ENCODE measurements around the gene KLHDC8A. TPM values are rescaled to one million over a fixed set of nuclear protein-coding genes. Genes with fewer than 3 reads are reported as not detected.

KLHDC8A gene
- total RNA-seq, 2 experiments from 2014 or later: not detected

- TF ChIP-seq, protein P1, sequence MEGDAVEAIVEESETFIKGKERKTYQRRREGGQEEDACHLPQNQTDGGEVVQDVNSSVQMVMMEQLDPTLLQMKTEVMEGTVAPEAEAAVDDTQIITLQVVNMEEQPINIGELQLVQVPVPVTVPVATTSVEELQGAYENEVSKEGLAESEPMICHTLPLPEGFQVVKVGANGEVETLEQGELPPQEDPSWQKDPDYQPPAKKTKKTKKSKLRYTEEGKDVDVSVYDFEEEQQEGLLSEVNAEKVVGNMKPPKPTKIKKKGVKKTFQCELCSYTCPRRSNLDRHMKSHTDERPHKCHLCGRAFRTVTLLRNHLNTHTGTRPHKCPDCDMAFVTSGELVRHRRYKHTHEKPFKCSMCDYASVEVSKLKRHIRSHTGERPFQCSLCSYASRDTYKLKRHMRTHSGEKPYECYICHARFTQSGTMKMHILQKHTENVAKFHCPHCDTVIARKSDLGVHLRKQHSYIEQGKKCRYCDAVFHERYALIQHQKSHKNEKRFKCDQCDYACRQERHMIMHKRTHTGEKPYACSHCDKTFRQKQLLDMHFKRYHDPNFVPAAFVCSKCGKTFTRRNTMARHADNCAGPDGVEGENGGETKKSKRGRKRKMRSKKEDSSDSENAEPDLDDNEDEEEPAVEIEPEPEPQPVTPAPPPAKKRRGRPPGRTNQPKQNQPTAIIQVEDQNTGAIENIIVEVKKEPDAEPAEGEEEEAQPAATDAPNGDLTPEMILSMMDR (IDR thresholded peaks at IDR 0.05): no peak
- Histone ChIP-seq H3K9me3 (ENCODE audit: control insufficient read depth in 1 of 2, insufficient read depth in 1 of 2, low read length in 2 of 2) (no peaks in the 10 kb centered on the region), H3K27me3 (ENCODE audit: control insufficient read depth in 1 of 2, insufficient read depth in 2 of 2, low read length in 2 of 2) (no peaks in the 10 kb centered on the region), H3K4me3 (ENCODE audit: low read length) (peak overlapping the region; percentile 50), H3K36me3 (ENCODE audit: insufficient read depth, low read length) (peaks cover 43% of the 10 kb centered on the region), H3K27ac (ENCODE audit: low read depth in 1 of 2, low read length in 2 of 2) (peak overlapping the region; percentile 30 to 85), H3K4me1 (ENCODE audit: insufficient read depth, low read length) (peaks cover 89% of the 10 kb centered on the region)
- Mint-ChIP-seq H3K27me3 (no peaks in the 10 kb centered on the region), H3K9me3 (no peaks in the 10 kb centered on the region), H3K36me3 (ENCODE audit: low read depth) (peaks cover 66% of the 10 kb centered on the region), H3K27ac (peak overlapping the region; percentile 99), H3K4me1 (ENCODE audit: low read depth) (peaks cover 85% of the 10 kb centered on the region), H3K4me3 (peak overlapping the region; percentile 93)
- POLR2A ChIA-PET: interaction anchor here (0.8 to 17.2 kb wide), 6 partner anchors 12 to 85 kb away, joined by 3 to 918 read pairs (median 8); partner anchors contain the start of gene TMCC2
- ATAC-seq (ENCODE audit: poor library complexity): peak; percentile 24
- intact Hi-C loops (cut with DNase I, micrococcal nuclease): loop anchor here in 1 of 2 experiments (1.0 kb wide), 2 partner anchors 8 to 28 kb away; partner anchors contain the start of gene NUAK2
- CTCF ChIA-PET: interaction anchor here (1.2 to 3.7 kb wide), 5 partner anchors 12 to 39 kb away, joined by 3 to 27 read pairs (median 4); no protein-coding TSS in a partner anchor
- peak in 3 of 14 experiments; percentile 33 to 48 (median 39) for DNase-seq
Measured at GRCh38 chr1:205312866-205313562, 43.7 kb downstream of the KLHDC8A start.

DNA sequence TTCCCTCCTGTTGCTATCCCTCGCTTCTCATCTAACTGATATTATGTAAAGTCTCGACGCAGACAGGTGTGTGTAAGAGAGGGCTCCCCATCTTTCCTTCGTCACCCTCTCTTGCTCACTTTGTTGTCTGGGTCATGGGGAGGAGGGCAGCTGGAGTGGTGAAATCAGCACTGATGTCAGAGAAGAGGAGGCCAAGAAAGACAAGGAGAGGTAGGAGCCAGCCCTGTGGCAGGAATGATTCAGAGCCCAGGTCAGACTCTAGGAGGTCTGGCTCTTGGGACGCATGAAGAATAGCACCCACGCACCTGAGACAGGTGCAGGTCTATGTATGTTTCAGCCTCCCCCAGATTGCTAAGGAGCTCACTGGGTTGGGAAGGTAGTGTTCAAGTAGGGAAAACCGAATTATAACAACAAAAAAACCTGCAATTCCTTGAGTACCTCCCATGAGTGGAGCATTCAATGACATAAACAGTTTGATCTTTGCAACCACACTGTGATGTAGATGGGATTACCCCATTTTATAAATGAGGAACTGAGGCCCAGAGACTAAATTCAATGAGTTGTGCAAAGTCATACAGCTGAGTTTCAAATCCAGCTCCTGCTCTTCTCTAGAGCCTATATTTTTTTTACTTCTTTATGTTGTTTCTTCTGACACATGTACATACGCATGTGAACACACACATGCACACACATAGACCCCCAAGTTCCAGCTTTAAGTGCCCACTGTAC lies 45.6 kb downstream of the KLHDC8A start:
- Histone ChIP-seq H3K36me3 (ENCODE audit: insufficient read depth, low read length) (peaks cover 61% of the 10 kb centered on the region), H3K4me3 (ENCODE audit: low read length) (no peak overlapping the region), H3K27me3 (ENCODE audit: control insufficient read depth in 1 of 2, insufficient read depth in 2 of 2, low read length in 2 of 2) (no peaks in the 10 kb centered on the region), H3K4me1 (ENCODE audit: insufficient read depth, low read length) (peaks cover 89% of the 10 kb centered on the region), H3K27ac (ENCODE audit: low read depth in 1 of 2, low read length in 2 of 2) (peak overlapping the region in 1 of 2 donors; percentile 24), H3K9me3 (ENCODE audit: control insufficient read depth in 1 of 2, insufficient read depth in 1 of 2, low read length in 2 of 2) (no peaks in the 10 kb centered on the region)
- H3K27me3 Mint-ChIP-seq: no peaks in the 10 kb centered on the region
- H3K36me3 Mint-ChIP-seq (ENCODE audit: low read depth): peaks cover 79% of the 10 kb centered on the region
- TF ChIP-seq, protein P1 (IDR thresholded peaks at IDR 0.05): no peak
- peak in 1 of 14 experiments; percentile 33 for DNase-seq
- ChIA-PET POLR2A (interaction anchor here (1.1 to 17.2 kb wide), 4 partner anchors 9 to 30 kb away, joined by 3 to 918 read pairs (median 3); no protein-coding TSS in a partner anchor), CTCF (interaction anchor here (1.6 to 3.4 kb wide), 2 partner anchors 24 to 38 kb away, joined by 3 to 12 read pairs; no protein-coding TSS in a partner anchor)
- no peaks in the 10 kb centered on the region for H3K9me3 Mint-ChIP-seq
- intact Hi-C loops (cut with DNase I, micrococcal nuclease): no loop called here
- H3K4me1 Mint-ChIP-seq (ENCODE audit: low read depth): peaks cover 79% of the 10 kb centered on the region
- peak overlapping the region; percentile 99 for H3K27ac Mint-ChIP-seq
- ATAC-seq (ENCODE audit: poor library complexity): no peak
- peak overlapping the region; percentile 23 for H3K4me3 Mint-ChIP-seq

DNA sequence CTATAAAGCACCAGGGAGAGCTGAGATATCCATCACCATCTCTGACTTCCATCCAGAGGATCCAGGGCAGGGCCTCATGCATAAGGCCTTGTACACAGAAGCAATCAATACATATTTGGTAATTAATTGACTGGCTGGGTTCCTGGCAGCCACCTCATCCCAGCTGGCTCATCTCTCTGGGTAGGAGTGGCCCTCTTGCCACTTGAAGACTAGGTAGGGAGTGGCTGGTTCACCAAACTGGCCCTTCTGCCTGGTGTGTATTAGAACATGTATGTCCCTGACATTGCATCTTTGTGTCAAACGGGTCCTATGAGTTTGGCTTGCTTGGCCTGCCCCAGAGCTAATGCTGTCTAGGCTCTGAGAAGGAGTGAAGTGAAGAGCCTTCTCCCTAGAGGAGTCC lies 47.0 kb downstream of the KLHDC8A start:
- CTCF ChIA-PET: interaction anchor here (1.0 to 3.4 kb wide), 2 partner anchors 36 to 219 kb away, joined by 3 to 12 read pairs; no protein-coding TSS in a partner anchor
- no peaks in the 10 kb centered on the region for H3K9me3 ChIP-seq (ENCODE audit: control insufficient read depth in 1 of 2, insufficient read depth in 1 of 2, low read length in 2 of 2)
- no peaks in the 10 kb centered on the region for H3K27me3 ChIP-seq (ENCODE audit: control insufficient read depth in 1 of 2, insufficient read depth in 2 of 2, low read length in 2 of 2)
- intact Hi-C loops (cut with DNase I, micrococcal nuclease): no loop called here
- peak overlapping the region in 1 of 2 donors; percentile 24 for H3K27ac ChIP-seq (ENCODE audit: low read depth in 1 of 2, low read length in 2 of 2)
- no peak overlapping the region for H3K4me3 Mint-ChIP-seq
- peaks cover 93% of the 10 kb centered on the region for H3K36me3 Mint-ChIP-seq (ENCODE audit: low read depth)
- H3K4me1 Mint-ChIP-seq (ENCODE audit: low read depth): peaks cover 75% of the 10 kb centered on the region
- H3K4me1 ChIP-seq (ENCODE audit: insufficient read depth, low read length): peaks cover 85% of the 10 kb centered on the region
- H3K4me3 ChIP-seq (ENCODE audit: low read length): no peak overlapping the region
- peak overlapping the region; percentile 99 for H3K27ac Mint-ChIP-seq
- POLR2A ChIA-PET: interaction anchor here (0.7 to 17.2 kb wide), 2 partner anchors 28 to 121 kb away, joined by 3 to 918 read pairs; no protein-coding TSS in a partner anchor
- H3K36me3 ChIP-seq (ENCODE audit: insufficient read depth, low read length): peaks cover 75% of the 10 kb centered on the region
- no peaks in the 10 kb centered on the region for H3K27me3 Mint-ChIP-seq
- no peak for ATAC-seq (ENCODE audit: poor library complexity)
- DNase-seq: no peak
- H3K9me3 Mint-ChIP-seq: no peaks in the 10 kb centered on the region
- TF ChIP-seq, protein P1 (IDR thresholded peaks at IDR 0.05): no peak
